Cortex of kidney (tissue), 1 donor: ENCODE measurements around the gene CASZ1.

Experiments
- DNase-seq: peaks from one replicate; lab custom pipeline; 2025; lab: John Stamatoyannopoulos, UW

Gene CASZ1

DNA sequence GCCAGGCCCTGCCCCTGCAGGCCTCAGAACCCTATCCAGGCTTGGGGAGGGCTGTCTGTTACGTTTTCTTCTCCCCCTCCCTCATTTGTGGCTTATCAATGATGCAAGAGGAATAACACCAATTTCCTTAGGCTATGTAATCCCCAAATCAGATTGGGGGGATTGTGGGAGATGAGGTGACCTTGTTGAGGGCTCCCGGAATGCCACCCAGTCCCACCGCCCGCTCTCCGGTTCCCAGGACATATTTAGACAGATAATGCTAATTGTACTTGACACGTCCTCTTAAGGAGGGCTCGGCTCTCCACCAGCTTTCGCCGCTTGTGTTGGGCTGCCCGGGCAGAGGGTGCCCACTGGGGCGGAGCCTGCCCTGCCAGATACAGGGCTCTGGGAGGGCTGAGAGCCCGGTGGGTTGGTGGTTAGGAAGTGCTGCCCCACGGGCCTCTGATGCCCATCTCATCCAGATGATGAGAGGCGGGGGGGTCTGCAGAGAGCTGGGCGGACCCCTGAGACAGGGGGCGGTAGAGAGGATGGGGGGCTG, 90.0 kb downstream of the CASZ1 start:
- no peak for DNase-seq

GRCh38 chr1:10705953-10706352, 90.5 kb downstream of the CASZ1 start:
- no peak for DNase-seq

GRCh38 chr1:10704368-10704882, 92.0 kb downstream of the CASZ1 start:
- no peak for DNase-seq

GRCh38 chr1:10703702-10704101, 92.7 kb downstream of the CASZ1 start:
- DNase-seq: no peak

GRCh38 chr1:10701145-10701544, 95.3 kb downstream of the CASZ1 start:
- no peak for DNase-seq

- DNase-seq: no peak
Observed at GRCh38 chr1:10699470-10699835, 97.0 kb downstream of the CASZ1 start.

- DNase-seq: no peak
Observed at GRCh38 chr1:10698726-10699469, 97.5 kb downstream of the CASZ1 start.

GRCh38 chr1:10697621-10698160, 98.8 kb downstream of the CASZ1 start:
- DNase-seq: no peak

GRCh38 chr1:10696977-10697376, 99.5 kb downstream of the CASZ1 start:
- DNase-seq: no peak

- DNase-seq: no peak
Observed at GRCh38 chr1:10694633-10695627, 101.5 kb downstream of the CASZ1 start.

DNA sequence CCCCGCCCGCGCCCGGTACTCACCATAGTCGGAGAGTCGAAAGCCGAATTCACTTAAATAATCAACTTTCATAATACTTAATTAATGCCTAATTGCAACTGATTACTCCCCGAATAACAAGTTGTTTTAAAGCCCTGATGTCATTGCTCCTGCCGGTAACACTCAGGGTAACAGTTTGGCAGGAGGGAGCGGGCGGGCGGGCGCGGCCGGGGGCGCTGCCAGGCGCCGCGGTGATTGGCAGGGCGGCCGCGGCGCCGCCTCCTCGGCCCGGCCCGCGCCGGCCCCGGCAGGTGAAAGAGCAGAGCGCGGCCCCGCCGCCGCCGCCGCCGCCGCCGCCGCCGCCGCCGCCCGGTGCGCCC, 102.2 kb downstream of the CASZ1 start:
- DNase-seq: no peak

GRCh38 chr1:10693497-10694273, 102.8 kb downstream of the CASZ1 start:
- no peak for DNase-seq

DNA sequence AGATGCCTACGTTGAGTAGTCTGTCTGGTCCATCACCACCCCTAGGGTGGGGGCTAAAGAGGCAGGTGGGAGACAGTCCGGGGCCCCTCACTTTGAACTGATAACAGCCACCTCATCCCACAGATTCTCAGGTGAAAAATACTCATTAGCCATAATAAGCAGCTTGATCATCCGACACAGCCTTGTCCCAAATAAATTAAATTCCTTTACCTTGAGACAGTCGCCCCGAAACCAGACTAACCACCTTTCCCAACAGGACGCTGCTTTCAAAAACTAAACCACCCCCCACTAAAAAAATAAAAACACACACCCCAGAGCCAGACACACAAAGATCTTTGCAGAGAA, 103.3 kb downstream of the CASZ1 start:
- DNase-seq: no peak

DNA sequence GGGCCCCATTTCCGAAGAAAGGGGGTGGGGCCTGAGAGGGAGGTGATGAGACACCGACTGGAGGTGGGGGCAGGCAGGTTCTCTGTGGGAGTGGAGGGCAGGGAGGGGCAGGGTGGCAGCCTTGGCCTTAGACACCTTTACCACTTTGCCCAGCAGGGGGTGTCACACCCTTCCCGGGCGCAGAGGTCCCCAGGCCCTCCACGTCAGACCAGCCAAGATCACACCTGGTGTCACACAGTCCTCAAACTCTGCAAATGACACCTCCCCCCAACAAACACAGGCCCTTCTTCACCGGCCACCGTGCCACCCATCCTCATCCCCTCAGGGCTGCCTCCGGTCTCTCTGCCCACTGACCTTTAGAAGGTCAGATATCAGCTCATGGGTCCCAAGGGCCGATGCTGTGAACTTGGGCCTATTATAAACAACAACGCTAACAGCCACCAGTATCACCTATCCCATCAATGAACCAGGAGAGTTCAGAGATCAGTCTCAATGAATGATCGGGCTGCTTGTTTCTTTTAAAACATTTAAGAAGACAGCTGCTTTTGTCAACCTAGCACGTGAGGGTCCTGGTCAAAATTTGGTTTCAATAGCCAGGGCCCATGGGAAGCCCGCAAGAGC, 103.9 kb downstream of the CASZ1 start:
- DNase-seq: no peak

DNA sequence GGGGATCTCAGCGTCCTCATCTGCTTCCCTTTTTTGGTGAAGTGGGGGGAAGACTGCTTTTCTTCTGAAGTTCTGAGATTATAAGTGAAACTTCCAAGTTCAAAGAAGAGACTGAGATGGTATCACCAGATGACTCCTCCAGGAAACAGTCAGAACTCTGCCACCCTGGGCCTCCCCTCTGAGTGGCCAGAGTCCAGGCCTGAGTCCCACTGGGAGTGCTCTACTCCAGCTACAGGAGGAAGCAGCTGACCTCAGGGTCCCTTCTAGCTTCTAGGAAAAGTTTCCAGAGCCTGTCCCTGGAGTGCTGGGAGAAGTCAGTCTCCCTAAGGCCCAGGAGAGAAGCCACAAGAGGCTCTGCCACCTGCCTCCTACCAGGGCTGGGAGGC, 104.7 kb downstream of the CASZ1 start:
- no peak for DNase-seq

- DNase-seq: no peak
Observed at GRCh38 chr1:10691075-10691739, 105.2 kb downstream of the CASZ1 start.

- no peak for DNase-seq
Observed at GRCh38 chr1:10690484-10690883, 106.0 kb downstream of the CASZ1 start.

GRCh38 chr1:10688409-10688786, 108.0 kb downstream of the CASZ1 start:
- DNase-seq: no peak

GRCh38 chr1:10687782-10688408, 108.6 kb downstream of the CASZ1 start:
- no peak for DNase-seq

DNA sequence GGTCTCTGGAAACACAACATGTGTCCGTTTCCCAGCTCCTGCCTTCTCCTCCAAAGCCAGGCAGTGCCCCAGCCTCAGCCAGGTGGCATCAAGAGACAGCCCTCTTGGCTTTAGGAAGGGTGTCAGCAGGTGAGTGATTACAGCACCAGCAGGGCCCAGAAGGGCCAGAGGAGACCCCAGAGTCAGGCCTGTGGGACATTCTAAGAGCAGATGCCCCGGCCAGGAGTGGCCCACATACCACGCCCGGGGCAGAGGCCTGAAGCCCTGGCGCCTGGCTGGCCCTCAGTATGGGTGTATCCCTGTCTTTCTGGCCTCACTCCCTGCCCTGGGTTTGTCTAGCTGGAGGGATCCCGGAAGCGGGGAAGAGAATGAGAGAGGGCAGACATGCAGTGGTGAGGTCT, 109.2 kb downstream of the CASZ1 start:
- no peak for DNase-seq
